CD4-positive, alpha-beta memory T cell (primary cell): Measurements from ENCODE around the gene MYDGF. TPM values are rescaled to one million over a fixed set of nuclear protein-coding genes. Genes with fewer than 3 reads are reported as not detected.

ENCODE experiments used
- CTCF ChIA-PET: fragments of 350-600 bp; sonication (Branson Sonifier 250); formaldehyde crosslinking; loops from one replicate; lab custom pipeline; 2021; ENCODE audit warnings: inconsistent platforms; ENCODE audit not compliant: partially characterized antibody; lab: Charles Lee
- POLR2A ChIA-PET: fragments of 350-600 bp; sonication (Branson Sonifier 250); formaldehyde crosslinking; loops from one replicate; lab custom pipeline; 2021; ENCODE audit not compliant: partially characterized antibody; lab: Charles Lee
- DNase-seq, 5 donors: peaks; one replicate each; pipeline versions ENCODE4 v3.0.0 to v3.0.0-alpha.2; 2020 to 2022; ENCODE audit warnings: mixed read lengths in 1 of 5
- H3K27ac ChIP-seq: one replicate; pipeline ENCODE4 v1.7.0; 2013; ENCODE audit warnings: low read depth, low read length
- H3K27me3 ChIP-seq: 2 replicates; pipeline ENCODE4 v1.7.0; 2013; ENCODE audit warnings: mild to moderate bottlenecking, low read length, moderate library complexity; ENCODE audit not compliant: insufficient read depth
- H3K36me3 ChIP-seq: 2 replicates; pipeline ENCODE4 v1.7.0; 2013; ENCODE audit warnings: mild to moderate bottlenecking, low read length, moderate library complexity; ENCODE audit not compliant: insufficient read depth
- H3K4me1 ChIP-seq: 2 replicates; pipeline ENCODE4 v1.7.0; 2013; ENCODE audit warnings: mild to moderate bottlenecking, low read length, moderate library complexity; ENCODE audit not compliant: insufficient read depth
- H3K4me3 ChIP-seq, 2 donors: one replicate each; pipeline ENCODE4 v1.7.0; 2013; ENCODE audit warnings: low read length in 2 of 2, mild to moderate bottlenecking in 1 of 2
- H3K9me3 ChIP-seq, 2 donors: one replicate each; pipeline ENCODE4 v1.7.0; 2013; ENCODE audit warnings: low read length in 2 of 2, control low read depth in 1 of 2; ENCODE audit not compliant: control insufficient read depth in 1 of 2
- H3K27ac Mint-ChIP-seq, 7 donors: one replicate each; pipeline ENCODE4 v1.8.0; 2020 to 2021; ENCODE audit warnings: mixed read lengths in 7 of 7, mild to moderate bottlenecking in 6 of 7, inconsistent platforms in 3 of 7, moderate library complexity in 3 of 7
- H3K27me3 Mint-ChIP-seq, 2 donors: one replicate each; pipeline ENCODE4 v1.8.0; 2020 to 2021; ENCODE audit warnings: mixed read lengths in 2 of 2
- H3K36me3 Mint-ChIP-seq, 2 donors: one replicate each; pipeline ENCODE4 v1.8.0; 2020 to 2021; ENCODE audit warnings: mixed read lengths in 2 of 2, inconsistent platforms in 1 of 2, mild to moderate bottlenecking in 1 of 2
- H3K4me1 Mint-ChIP-seq, 4 donors: one replicate each; pipeline ENCODE4 v1.8.0; 2020 to 2021; ENCODE audit warnings: mixed read lengths in 4 of 4, mild to moderate bottlenecking in 1 of 4
- H3K4me3 Mint-ChIP-seq, 8 donors: one replicate each; pipeline ENCODE4 v1.8.0; 2020 to 2021; ENCODE audit warnings: mixed read lengths in 8 of 8, mild to moderate bottlenecking in 7 of 8, moderate library complexity in 6 of 8, inconsistent platforms in 3 of 8
- H3K9me3 Mint-ChIP-seq, 8 donors: one replicate each; pipeline ENCODE4 v1.8.0; 2020 to 2021; ENCODE audit warnings: mixed read lengths in 8 of 8, mild to moderate bottlenecking in 5 of 8, inconsistent platforms in 3 of 8, moderate library complexity in 1 of 8
- intact Hi-C: fragments of 100-400 bp; cut with micrococcal nuclease; formaldehyde crosslinking; loops from one replicate; pipeline ENCODE4 v1.15.1; 2023
- polyA plus RNA-seq, 2 donors: library from polyadenylated mRNA; unstranded; fragments of 300-500 nt; fragmentation: Illumina TruSeq; gene quantifications; one replicate each; pipeline ENCODE4 v1.2.3, GENCODE V29; 2021
- total RNA-seq, 2 experiments: library from RNA; stranded (reverse); gene quantifications; one replicate each; pipeline ENCODE4 v1.2.3, GENCODE V29; 2021

The MYDGF gene
- total and polyA plus RNA-seq, 4 experiments from 2014 or later: 43.0 to 199 (median 87.2) TPM

- H3K27ac ChIP-seq: no peak overlapping the region
- Mint-ChIP-seq H3K36me3 (peaks cover 11 to 47% of the 10 kb centered on the region in 2 donors), H3K27me3 (no peaks in the 10 kb centered on the region), H3K4me3 (no peak overlapping the region), H3K4me1 (peaks cover 0 to 3% (median 0%) of the 10 kb centered on the region in 4 donors), H3K27ac (peak overlapping the region in 1 of 7 donors; percentile 48), H3K9me3 (no peaks in the 10 kb centered on the region)
- intact Hi-C loops: no loop called here
- DNase-seq: no peak
- CTCF ChIA-PET: interaction anchor here (0.7 to 1.7 kb wide), 3 partner anchors 34 to 131 kb away, joined by 3 to 4 read pairs (median 3); partner anchors contain the start of gene FEM1A
- no peaks in the 10 kb centered on the region for H3K9me3 ChIP-seq
- no peaks in the 10 kb centered on the region for H3K27me3 ChIP-seq
- no peaks in the 10 kb centered on the region for H3K4me1 ChIP-seq
- no peak overlapping the region for H3K4me3 ChIP-seq
- POLR2A ChIA-PET: no interaction called here
- H3K36me3 ChIP-seq: peaks cover 39% of the 10 kb centered on the region
These were observed 9.9 kb downstream of the MYDGF start for GRCh38 chr19:4660181-4660791.

DNA sequence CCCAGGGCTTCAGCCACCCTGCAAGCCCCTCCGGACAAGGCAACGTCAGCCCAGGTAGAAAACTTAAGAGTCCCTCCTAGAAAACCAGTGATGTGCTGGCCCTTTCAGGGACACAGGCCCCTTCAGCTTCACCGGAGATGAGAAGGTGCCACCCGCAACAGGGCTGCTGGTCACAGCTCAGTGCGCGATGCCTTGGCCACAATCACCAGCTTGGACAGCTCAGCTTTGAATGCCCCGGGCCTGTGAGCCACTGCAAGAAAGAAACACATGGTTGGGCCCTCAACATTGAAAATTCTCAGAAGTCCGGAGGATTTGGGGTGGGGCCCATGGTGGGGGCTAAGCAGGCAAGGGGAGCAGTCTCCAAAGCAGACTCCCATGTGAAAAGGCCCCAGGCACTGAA, 12.3 kb downstream of the MYDGF start:
- peaks cover 20 to 56% of the 10 kb centered on the region in 2 donors for H3K36me3 Mint-ChIP-seq
- intact Hi-C loops: no loop called here
- Histone ChIP-seq H3K4me1 (no peaks in the 10 kb centered on the region), H3K27me3 (no peaks in the 10 kb centered on the region), H3K9me3 (no peaks in the 10 kb centered on the region), H3K36me3 (peaks cover 29% of the 10 kb centered on the region), H3K27ac (no peak overlapping the region), H3K4me3 (no peak overlapping the region)
- H3K9me3 Mint-ChIP-seq: no peaks in the 10 kb centered on the region
- H3K27ac Mint-ChIP-seq: peak overlapping the region in 3 of 7 donors; percentile 5 to 30 (median 30)
- peaks cover 0 to 1% (median 0%) of the 10 kb centered on the region in 4 donors for H3K4me1 Mint-ChIP-seq
- ChIA-PET CTCF (no interaction called here), POLR2A (no interaction called here)
- no peak for DNase-seq
- H3K4me3 Mint-ChIP-seq: no peak overlapping the region
- H3K27me3 Mint-ChIP-seq: no peaks in the 10 kb centered on the region

DNA sequence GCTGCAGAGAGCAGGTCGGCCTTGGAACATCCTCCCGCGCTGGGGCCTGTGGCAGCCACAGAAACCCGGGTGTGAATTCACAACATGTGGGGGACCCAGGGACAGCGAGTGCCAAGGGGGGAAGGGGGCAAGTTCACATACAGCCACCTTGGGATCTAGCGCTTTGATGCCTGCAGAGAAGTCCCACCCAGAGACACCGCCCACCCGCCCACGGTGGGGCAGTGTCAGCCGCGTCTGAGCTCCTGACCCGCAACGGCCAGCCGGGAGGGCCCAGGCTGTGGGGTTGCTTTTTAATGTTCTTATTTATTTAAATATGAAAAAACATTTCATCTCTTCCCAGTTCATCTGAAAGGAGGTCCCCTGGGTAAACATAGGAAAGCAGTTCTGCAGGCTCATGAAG, 12.9 kb downstream of the MYDGF start:
- peaks cover 20 to 51% of the 10 kb centered on the region in 2 donors for H3K36me3 Mint-ChIP-seq
- no peaks in the 10 kb centered on the region for H3K27me3 Mint-ChIP-seq
- Histone ChIP-seq H3K27me3 (no peaks in the 10 kb centered on the region), H3K36me3 (peaks cover 29% of the 10 kb centered on the region), H3K9me3 (no peaks in the 10 kb centered on the region), H3K4me3 (no peak overlapping the region), H3K27ac (no peak overlapping the region), H3K4me1 (no peaks in the 10 kb centered on the region)
- H3K4me1 Mint-ChIP-seq: peaks cover 0 to 1% (median 0%) of the 10 kb centered on the region in 4 donors
- intact Hi-C loops: no loop called here
- CTCF ChIA-PET: no interaction called here
- H3K4me3 Mint-ChIP-seq: no peak overlapping the region
- DNase-seq: no peak
- H3K9me3 Mint-ChIP-seq: no peaks in the 10 kb centered on the region
- POLR2A ChIA-PET: no interaction called here
- H3K27ac Mint-ChIP-seq: no peak overlapping the region

DNA sequence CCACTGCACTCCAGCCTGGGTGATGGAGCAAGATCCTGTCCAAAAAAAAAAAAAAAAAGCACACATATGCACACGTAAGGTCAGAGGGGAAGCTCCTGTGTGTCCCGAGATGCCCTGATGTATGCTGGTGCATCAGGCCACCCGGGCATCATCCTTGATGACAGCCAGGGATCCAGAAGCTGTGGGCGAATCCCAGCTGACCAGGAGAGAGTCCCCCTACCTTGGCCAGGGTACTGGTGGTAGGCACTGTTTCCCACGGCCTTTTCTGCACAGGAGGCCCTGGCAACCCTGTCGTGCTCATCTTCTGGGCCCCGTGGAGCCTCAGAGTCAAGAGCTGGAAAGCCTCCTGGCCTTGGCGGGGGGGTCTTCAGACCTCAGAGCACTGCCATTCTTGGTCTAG, 14.0 kb downstream of the MYDGF start:
- no peaks in the 10 kb centered on the region for H3K27me3 Mint-ChIP-seq
- no peaks in the 10 kb centered on the region for H3K4me1 Mint-ChIP-seq

DNA sequence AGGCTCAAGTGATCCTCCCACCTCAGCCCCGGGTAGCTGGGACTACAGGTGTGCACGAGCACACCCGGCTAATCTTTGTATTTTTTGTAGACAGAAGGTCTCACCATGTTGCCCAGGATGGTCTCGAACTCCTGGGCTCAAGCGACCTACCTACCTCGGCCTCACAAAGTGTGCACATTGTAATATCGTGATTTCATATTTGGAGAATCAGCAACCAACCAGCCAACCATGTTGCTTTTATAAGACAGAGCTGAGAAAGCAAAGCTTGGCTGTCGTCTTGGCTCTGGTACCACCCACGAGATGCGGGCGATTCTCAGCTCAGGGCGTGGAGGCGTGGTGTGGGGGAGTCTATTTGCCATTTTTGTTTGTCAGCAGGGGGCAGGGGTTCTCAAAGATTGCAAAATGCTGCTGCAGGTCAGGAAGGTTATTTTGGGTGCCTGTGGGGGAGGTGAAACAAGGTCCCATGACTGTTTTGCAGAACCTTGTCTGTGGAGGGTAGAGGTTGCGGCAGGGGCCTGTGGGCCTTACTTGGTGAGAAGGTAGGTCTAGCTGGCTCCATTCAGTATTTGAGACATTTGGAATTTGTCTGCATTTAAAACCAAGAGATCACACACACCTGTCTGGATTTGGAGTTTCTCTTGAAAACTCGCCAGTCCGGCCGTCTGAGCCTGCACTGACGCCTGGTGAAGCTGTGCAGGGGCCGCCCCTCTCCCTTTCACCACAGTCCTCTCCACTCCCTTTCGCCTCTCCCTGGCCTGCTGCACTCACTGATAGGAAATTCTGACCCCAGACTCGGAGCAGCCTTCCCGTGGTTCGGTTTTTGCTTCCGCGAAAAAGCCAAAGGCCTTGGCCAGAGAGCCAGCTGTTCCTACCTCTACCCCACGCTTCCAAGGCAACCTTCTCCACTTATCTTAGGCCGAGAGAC, 15.4 kb downstream of the MYDGF start:
- H3K4me3 ChIP-seq: no peak overlapping the region
- H3K4me3 Mint-ChIP-seq: no peak overlapping the region
- H3K27me3 Mint-ChIP-seq: no peaks in the 10 kb centered on the region
- DNase-seq: no peak
- ChIA-PET CTCF (interaction anchor here (0.9 kb wide), 1 partner anchor 21 kb away, joined by 3 read pairs; no protein-coding TSS in a partner anchor), POLR2A (no interaction called here)
- H3K27ac Mint-ChIP-seq: peak overlapping the region in 3 of 7 donors; percentile 37 to 66 (median 51)
- H3K36me3 Mint-ChIP-seq: peaks cover 14 to 42% of the 10 kb centered on the region in 2 donors
- H3K36me3 ChIP-seq: peaks cover 17% of the 10 kb centered on the region
- no peaks in the 10 kb centered on the region for H3K9me3 Mint-ChIP-seq
- H3K27me3 ChIP-seq: no peaks in the 10 kb centered on the region
- H3K27ac ChIP-seq: no peak overlapping the region
- intact Hi-C loops: no loop called here
- H3K9me3 ChIP-seq: no peaks in the 10 kb centered on the region
- H3K4me1 ChIP-seq: no peaks in the 10 kb centered on the region
- peaks cover 0 to 3% (median 0%) of the 10 kb centered on the region in 4 donors for H3K4me1 Mint-ChIP-seq

More for the DNA sequence above, 14.0 kb downstream of the MYDGF start:
- no peak overlapping the region for H3K27ac ChIP-seq
- DNase-seq: no peak
- H3K9me3 Mint-ChIP-seq: no peaks in the 10 kb centered on the region
- intact Hi-C loops: no loop called here
- ChIA-PET POLR2A (no interaction called here), CTCF (no interaction called here)
- peaks cover 24% of the 10 kb centered on the region for H3K36me3 ChIP-seq
- peaks cover 17 to 43% of the 10 kb centered on the region in 2 donors for H3K36me3 Mint-ChIP-seq
- H3K4me1 ChIP-seq: no peaks in the 10 kb centered on the region
- no peak overlapping the region for H3K4me3 ChIP-seq
- H3K9me3 ChIP-seq: no peaks in the 10 kb centered on the region
- H3K27me3 ChIP-seq: no peaks in the 10 kb centered on the region
- no peak overlapping the region for H3K4me3 Mint-ChIP-seq
- no peak overlapping the region for H3K27ac Mint-ChIP-seq

GRCh38 chr19:4653793-4654436, 16.2 kb downstream of the MYDGF start:
- H3K4me3 Mint-ChIP-seq: no peak overlapping the region
- intact Hi-C loops: no loop called here
- H3K9me3 Mint-ChIP-seq: no peaks in the 10 kb centered on the region
- Histone ChIP-seq H3K36me3 (peaks cover 13% of the 10 kb centered on the region), H3K4me1 (no peaks in the 10 kb centered on the region), H3K9me3 (no peaks in the 10 kb centered on the region), H3K27me3 (no peaks in the 10 kb centered on the region), H3K27ac (no peak overlapping the region), H3K4me3 (no peak overlapping the region)
- ChIA-PET POLR2A (no interaction called here), CTCF (interaction anchor here (0.9 kb wide), 1 partner anchor 20 kb away, joined by 3 read pairs; no protein-coding TSS in a partner anchor)
- no peak for DNase-seq
- peaks cover 10 to 41% of the 10 kb centered on the region in 2 donors for H3K36me3 Mint-ChIP-seq
- H3K27ac Mint-ChIP-seq: peak overlapping the region in 2 of 7 donors; percentile 66 to 77
- peaks cover 0 to 7% (median 2%) of the 10 kb centered on the region in 4 donors for H3K4me1 Mint-ChIP-seq
- no peaks in the 10 kb centered on the region for H3K27me3 Mint-ChIP-seq

DNA sequence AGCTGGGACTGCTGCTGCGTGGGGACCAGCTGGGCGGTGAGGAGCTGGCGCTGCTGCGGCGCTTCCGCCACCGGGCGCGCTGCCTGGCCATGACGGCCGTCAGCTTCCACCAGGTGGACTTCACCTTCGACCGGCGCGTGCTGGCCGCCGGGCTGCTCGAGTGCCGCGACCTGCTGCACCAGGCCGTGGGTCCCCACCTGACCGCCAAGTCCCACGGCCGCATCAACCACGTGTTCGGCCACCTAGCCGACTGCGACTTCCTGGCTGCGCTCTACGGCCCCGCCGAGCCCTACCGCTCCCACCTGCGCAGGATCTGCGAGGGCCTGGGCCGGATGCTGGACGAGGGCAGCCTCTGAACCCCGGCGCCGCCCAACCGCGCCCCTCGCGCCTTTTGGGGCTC, 18.1 kb downstream of the MYDGF start:
- intact Hi-C loops: no loop called here
- no peak for DNase-seq
- Histone ChIP-seq H3K4me3 (no peak overlapping the region), H3K9me3 (no peaks in the 10 kb centered on the region), H3K36me3 (peaks cover 5% of the 10 kb centered on the region), H3K27ac (no peak overlapping the region), H3K27me3 (no peaks in the 10 kb centered on the region), H3K4me1 (no peaks in the 10 kb centered on the region)
- Mint-ChIP-seq H3K9me3 (no peaks in the 10 kb centered on the region), H3K4me3 (no peak overlapping the region), H3K27ac (no peak overlapping the region), H3K4me1 (peaks cover 0 to 11% (median 2%) of the 10 kb centered on the region in 4 donors), H3K27me3 (no peaks in the 10 kb centered on the region), H3K36me3 (peaks cover 10 to 27% of the 10 kb centered on the region in 2 donors)
- ChIA-PET POLR2A (no interaction called here), CTCF (no interaction called here)
